ACC112 (cell line): ENCODE measurements around the gene TROAP.
"Not testable (repeated sequence)": the region's sequence is repeated elsewhere in the genome, so short reads cannot be mapped to it uniquely, and the experiment has no call there.

Experiments used
- H2AFZ ChIP-seq: fragments of 200-600 bp; sonication (generic); one replicate; pipeline ENCODE4 v1.6.0; 2017; ENCODE audit warnings: antibody characterized with exemption, low read length; ENCODE audit not compliant: unreplicated experiment
- H3K27ac ChIP-seq: fragments of 200-600 bp; sonication (generic); 2 replicates; pipeline ENCODE4 v1.5.1; 2014; ENCODE audit warnings: low read depth, mild to moderate bottlenecking, antibody characterized with exemption, low read length, moderate library complexity
- H3K27me3 ChIP-seq: fragments of 200-600 bp; sonication (generic); 2 replicates; pipeline ENCODE4 v1.6.1; 2014; ENCODE audit warnings: mild to moderate bottlenecking, antibody characterized with exemption, low read length, moderate library complexity, mixed read lengths; ENCODE audit not compliant: insufficient read depth
- H3K36me3 ChIP-seq: fragments of 200-600 bp; sonication (generic); 2 replicates; pipeline ENCODE4 v1.6.1; 2016; ENCODE audit warnings: mild to moderate bottlenecking, antibody characterized with exemption, low read length, moderate library complexity, mixed read lengths; ENCODE audit not compliant: insufficient read depth
- H3K4me1 ChIP-seq: fragments of 200-600 bp; sonication (generic); one replicate; pipeline ENCODE4 v1.6.1; 2016; ENCODE audit warnings: low read length, mixed read lengths; ENCODE audit not compliant: insufficient read depth, unreplicated experiment, control insufficient read depth
- H3K4me3 ChIP-seq: fragments of 200-600 bp; sonication (generic); 2 replicates; pipeline ENCODE4 v1.5.1; 2014; ENCODE audit warnings: mild to moderate bottlenecking, low read depth, low read length
- H3K79me2 ChIP-seq: fragments of 200-600 bp; sonication (generic); one replicate; pipeline ENCODE4 v1.6.0; 2016; ENCODE audit warnings: low read length; ENCODE audit not compliant: control insufficient read depth, unreplicated experiment, insufficient read depth

TROAP gene

GRCh38 chr12:49330631-49331379 lies 7.8 kb downstream of the TROAP start:
- Histone ChIP-seq H3K27ac (no peak overlapping the region), H3K4me3 (no peak overlapping the region), H3K79me2 (no peaks in the 10 kb centered on the region), H2AFZ (no peak overlapping the region), H3K36me3 (no peaks in the 10 kb centered on the region), H3K4me1 (no peaks in the 10 kb centered on the region), H3K27me3 (peaks cover 9% of the 10 kb centered on the region)

- H3K36me3 ChIP-seq, result no peaks in the 10 kb centered on the region
- no peak overlapping the region for H3K4me3 ChIP-seq
- H2AFZ ChIP-seq, result no peak overlapping the region
- H3K27me3 ChIP-seq, result peaks cover 17% of the 10 kb centered on the region
- H3K27ac ChIP-seq, result no peak overlapping the region
- H3K4me1 ChIP-seq, result no peaks in the 10 kb centered on the region
- H3K79me2 ChIP-seq, result no peaks in the 10 kb centered on the region
These were observed 8.5 kb downstream of the TROAP start for GRCh38 chr12:49331380-49332222.

DNA sequence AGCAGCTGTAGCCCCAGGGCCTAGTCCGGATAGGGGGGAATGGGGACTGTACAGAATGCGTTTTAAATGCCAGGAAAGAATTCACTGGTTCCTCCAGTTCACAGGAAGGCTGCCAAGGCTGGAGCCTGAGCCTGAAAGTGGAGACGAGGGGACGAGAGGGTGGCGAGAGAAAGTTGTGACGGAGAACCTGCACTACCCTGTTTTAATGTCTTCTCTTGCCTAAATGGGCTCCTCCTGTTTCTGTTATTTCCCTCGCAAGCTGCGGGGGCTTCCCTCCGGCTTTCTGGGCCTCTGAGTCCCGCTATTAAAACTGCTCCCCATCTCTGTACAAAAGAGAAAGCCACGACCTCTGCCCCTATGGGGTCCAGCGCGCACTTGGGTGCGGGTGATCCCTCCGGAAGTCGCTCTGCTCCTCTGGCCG lies 9.4 kb downstream of the TROAP start:
- peaks cover 21% of the 10 kb centered on the region for H3K27me3 ChIP-seq

DNA sequence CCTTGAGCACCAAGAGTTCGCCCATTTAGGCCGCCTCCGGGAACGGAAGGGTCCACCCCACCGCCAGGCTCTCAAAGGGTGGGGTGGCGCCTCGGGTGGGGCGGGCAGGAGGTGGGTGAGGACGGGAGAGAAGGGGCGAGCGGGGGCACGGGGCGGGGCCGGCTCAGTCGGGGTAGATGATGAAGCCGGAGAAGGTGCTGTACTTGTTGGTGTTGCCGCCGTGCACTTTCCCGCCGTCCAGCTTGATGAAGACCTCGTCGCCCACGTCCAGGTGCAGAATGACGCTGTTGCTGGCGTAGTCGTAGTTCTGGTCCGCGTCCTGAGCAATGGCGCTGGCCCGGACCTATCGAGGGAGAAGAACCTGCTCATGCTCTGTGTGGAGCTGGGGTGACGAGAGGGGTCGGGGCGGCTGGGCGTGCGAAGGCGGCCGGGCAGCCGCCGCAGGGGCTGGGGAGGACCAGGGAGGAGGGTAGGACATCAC lies 9.9 kb downstream of the TROAP start:
- H3K4me3 ChIP-seq, result no peak overlapping the region
- no peaks in the 10 kb centered on the region for H3K4me1 ChIP-seq
- H3K36me3 ChIP-seq, result no peaks in the 10 kb centered on the region
- peaks cover 25% of the 10 kb centered on the region for H3K27me3 ChIP-seq
- no peaks in the 10 kb centered on the region for H3K79me2 ChIP-seq
- no peak overlapping the region for H3K27ac ChIP-seq
- H2AFZ ChIP-seq, result no peak overlapping the region

More for the DNA sequence above, 9.4 kb downstream of the TROAP start:
- no peaks in the 10 kb centered on the region for H3K79me2 ChIP-seq
- no peak overlapping the region for H3K27ac ChIP-seq
- no peaks in the 10 kb centered on the region for H3K36me3 ChIP-seq
- no peak overlapping the region for H3K4me3 ChIP-seq
- H2AFZ ChIP-seq, result no peak overlapping the region
- no peaks in the 10 kb centered on the region for H3K4me1 ChIP-seq

DNA sequence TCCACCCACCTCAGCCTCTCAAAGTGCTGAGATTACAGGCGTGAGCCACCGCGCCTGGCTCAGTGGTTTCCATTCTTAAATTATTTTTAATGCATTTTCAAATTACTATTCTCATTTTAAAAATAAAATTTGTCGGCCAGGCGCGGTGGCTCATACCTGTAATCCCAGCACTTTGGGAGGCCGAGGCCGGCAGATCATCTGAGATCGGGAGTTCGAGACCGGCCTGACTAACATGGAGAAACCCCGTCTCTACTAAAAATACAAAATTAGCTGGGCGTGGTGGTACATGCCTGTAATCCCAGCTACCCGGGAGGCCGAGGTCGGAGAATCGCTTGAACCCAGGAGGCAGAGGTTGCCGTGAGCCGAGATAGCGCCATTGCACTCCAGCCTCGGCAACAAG lies 10.7 kb downstream of the TROAP start:
- not testable (repeated sequence) for H2AFZ ChIP-seq, H3K4me1 ChIP-seq, H3K79me2 ChIP-seq, H3K4me3 ChIP-seq, H3K27ac ChIP-seq, H3K36me3 ChIP-seq
- H3K27me3 ChIP-seq, result peaks cover 25% of the 10 kb centered on the region

DNA sequence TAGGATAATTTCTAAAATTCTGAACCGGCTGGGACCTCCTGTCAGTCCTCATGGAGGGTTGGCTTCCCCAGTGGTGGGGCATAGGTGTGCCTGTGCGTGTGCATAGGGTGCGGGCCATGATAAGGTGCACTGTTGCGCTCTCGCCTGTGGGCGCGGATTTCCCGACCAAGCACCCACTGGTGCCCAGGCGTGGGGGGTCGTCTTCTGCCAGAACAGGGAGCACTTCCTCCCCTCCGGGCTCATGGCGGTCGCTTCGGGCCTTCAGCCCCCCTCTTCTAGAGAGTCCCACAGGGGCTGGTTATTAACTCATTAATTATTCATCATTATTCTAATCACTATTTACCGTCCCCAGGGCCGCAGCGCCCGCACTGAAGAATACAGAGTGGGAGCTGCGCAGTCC lies 11.2 kb downstream of the TROAP start:
- H2AFZ ChIP-seq, result no peak overlapping the region
- H3K27me3 ChIP-seq, result peaks cover 25% of the 10 kb centered on the region
- H3K79me2 ChIP-seq, result no peaks in the 10 kb centered on the region
- H3K36me3 ChIP-seq, result no peaks in the 10 kb centered on the region
- H3K4me1 ChIP-seq, result no peaks in the 10 kb centered on the region
- no peak overlapping the region for H3K27ac ChIP-seq
- no peak overlapping the region for H3K4me3 ChIP-seq

DNA sequence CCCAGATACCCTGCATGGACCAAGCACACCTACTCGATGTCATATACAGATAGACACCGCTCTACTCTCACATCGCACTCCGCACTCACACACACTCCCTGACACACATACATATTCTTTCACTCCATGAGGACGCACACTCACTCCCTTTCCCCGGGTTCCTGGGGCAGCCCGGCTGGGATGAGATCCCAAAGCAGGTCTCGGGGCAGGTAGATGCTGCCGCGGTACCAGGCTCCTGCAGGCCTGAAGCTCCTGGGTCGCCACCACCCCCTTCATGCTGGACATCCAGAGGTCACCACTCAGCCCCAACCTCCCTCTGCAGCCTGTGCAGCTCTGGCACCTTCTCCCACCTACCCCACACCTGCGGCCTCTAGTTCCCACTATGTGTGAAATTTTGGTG lies 11.6 kb downstream of the TROAP start:
- no peak overlapping the region for H2AFZ ChIP-seq
- no peaks in the 10 kb centered on the region for H3K36me3 ChIP-seq
- H3K4me3 ChIP-seq, result no peak overlapping the region
- no peaks in the 10 kb centered on the region for H3K79me2 ChIP-seq
- H3K27ac ChIP-seq, result no peak overlapping the region
- H3K27me3 ChIP-seq, result peaks cover 25% of the 10 kb centered on the region
- no peaks in the 10 kb centered on the region for H3K4me1 ChIP-seq

DNA sequence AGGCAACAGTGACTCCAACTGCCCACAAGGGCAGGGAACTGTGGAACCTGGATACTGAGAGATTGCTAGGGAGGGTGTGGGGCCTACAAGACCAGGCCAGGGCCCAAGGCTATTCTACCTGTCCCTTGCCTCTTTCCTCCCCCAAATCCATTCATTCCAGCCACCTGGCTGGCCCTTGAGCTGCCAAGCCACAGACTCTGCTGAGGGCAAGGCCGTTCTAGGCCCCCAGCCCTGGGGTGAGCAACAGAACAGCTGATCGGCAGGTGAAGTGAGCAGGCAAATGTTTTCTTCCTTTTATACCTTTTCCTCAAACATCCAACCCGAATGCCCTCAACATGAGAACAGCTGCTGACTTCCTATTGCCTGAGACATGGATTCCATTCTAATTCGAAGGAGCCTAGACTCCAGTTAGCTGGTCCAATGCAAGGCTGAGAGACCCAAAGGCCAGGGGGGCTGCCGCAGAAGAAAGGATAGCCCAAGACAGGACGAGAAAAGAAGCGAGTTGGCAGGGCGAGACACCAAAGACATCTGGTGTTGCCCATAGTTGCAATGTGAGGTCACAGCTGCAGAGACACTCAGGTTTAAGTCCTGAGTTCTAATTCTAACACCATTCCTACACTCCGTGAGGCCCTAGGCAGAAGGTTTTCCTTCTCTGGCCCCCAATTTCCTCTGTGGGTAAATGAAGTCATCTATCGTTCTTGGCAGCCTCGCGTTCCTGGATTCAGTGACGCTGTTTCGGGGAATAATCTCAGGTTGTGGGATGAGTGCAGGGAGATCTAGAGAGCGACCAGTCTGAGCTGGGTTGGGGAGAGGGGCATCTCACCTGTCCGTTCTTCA lies 12.3 kb downstream of the TROAP start:
- Histone ChIP-seq H3K79me2 (no peaks in the 10 kb centered on the region), H3K27ac (no peak overlapping the region), H3K4me1 (no peaks in the 10 kb centered on the region), H2AFZ (no peak overlapping the region), H3K4me3 (no peak overlapping the region), H3K27me3 (peaks cover 29% of the 10 kb centered on the region), H3K36me3 (no peaks in the 10 kb centered on the region)

DNA sequence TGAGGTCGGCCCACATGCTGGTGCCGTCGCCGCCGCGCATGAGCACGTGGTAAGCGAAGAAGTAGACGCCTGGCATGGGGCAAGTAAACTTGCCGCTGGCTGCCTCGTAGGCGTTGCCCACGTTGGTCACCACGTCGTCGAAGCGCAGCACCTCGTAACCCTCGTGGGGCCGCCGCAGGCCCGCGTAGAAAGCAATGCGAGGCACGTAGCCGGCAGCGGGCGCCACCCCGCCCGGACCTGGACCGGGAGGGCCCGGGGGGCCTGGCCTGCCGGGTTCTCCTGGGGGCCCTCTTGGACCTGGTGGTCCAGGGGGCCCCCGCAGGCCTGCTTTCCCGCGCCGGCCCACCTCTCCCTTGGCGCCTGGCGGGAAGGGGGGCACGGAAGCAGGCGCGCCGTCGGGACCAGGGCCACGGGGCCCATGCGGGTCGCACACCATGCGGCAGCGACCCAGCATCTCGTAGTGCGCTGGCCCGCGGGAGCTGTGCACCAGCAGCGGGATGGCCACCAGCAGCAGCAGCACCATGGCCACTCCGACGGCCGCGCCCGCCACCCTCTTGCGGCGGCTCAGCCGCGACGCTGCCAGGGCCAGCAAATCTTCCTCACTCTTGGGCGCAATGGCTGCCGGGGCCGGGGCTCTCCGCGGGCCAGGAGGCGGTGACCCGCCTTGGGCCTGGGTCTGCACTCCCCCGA lies 13.0 kb downstream of the TROAP start:
- Histone ChIP-seq H2AFZ (no peak overlapping the region), H3K27me3 (peaks cover 36% of the 10 kb centered on the region), H3K27ac (no peak overlapping the region), H3K36me3 (no peaks in the 10 kb centered on the region), H3K79me2 (no peaks in the 10 kb centered on the region), H3K4me1 (no peaks in the 10 kb centered on the region), H3K4me3 (peak overlapping the region; percentile 55)
